GM19467 (cell line): ENCODE measurements around the gene OCLN.
"Not testable (repeated sequence)": the region's sequence is repeated elsewhere in the genome, so short reads cannot be mapped to it uniquely, and the experiment has no call there.

ENCODE experiments used
- ATAC-seq: cut with Tn5 transposase; IDR thresholded peaks from one replicate; pipeline ENCODE4 v1.9.1; 2021; ENCODE audit warnings: mild to moderate bottlenecking, moderate library complexity; ENCODE audit not compliant: unreplicated experiment

OCLN gene

DNA sequence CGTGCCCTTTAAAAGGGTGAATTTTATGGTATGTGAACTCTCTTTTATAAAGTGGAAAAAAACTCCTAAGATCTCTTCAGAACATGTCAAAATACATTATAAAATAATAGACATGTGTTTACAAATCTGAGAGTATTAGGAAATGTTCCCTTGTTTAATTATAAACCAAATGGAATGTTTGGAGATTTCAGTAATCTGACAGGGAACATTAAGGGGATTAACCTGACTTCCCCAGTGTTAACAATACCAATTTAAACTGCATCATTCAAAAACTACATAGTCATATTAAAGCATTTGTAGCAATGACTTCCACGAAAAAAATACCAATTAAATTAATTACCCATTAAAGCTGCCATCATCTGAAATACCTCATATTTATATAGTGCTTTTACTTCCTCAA lies 1.6 kb upstream of the OCLN start:
- no peak for ATAC-seq

GRCh38 chr5:69491838-69492390 lies 676 bp upstream of the OCLN start:
- no peak for ATAC-seq

- peak; percentile 45 for ATAC-seq
Observed at GRCh38 chr5:69492923-69493395, 369 bp downstream of the OCLN start.

DNA sequence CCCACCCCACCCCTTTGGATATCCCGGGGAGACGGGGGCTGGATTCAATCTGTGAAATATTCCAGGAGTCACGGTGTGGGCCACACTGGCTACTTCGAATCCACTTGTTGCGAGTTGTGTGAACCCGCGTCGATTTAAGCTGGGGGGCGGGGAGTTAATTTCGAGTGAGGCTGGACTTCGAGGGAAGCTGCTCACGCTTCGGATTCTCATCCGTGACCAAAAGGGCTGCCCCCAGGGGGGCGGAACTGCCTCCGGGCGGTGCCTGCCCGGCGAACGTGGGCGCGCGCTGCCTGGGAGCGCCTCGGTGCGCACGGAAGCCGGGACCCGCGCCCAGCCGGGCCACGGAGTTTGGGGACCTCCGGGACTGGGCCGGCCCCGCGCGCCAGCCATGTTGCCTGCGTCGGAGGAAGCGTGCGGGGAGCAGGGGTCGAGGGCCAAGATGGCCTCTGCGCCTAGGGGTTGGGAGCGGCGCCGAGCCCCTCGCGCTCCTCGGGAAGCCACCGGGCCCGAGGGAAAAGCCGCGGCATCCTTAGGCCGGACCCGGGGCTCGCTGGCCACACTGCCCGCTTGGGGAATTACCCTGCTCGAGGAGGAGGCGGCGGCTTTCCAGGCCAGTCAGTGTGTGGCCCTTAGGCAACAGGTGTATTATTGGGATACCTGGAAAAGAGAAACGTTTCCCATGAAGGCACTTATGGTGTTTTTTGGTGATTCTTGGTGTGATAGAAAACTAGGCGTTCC lies 975 bp downstream of the OCLN start:
- ATAC-seq: no peak

GRCh38 chr5:69494452-69494851 lies 1.9 kb downstream of the OCLN start:
- ATAC-seq: no peak

- ATAC-seq: no peak
Observed at GRCh38 chr5:69497006-69497520, 4.5 kb downstream of the OCLN start.

DNA sequence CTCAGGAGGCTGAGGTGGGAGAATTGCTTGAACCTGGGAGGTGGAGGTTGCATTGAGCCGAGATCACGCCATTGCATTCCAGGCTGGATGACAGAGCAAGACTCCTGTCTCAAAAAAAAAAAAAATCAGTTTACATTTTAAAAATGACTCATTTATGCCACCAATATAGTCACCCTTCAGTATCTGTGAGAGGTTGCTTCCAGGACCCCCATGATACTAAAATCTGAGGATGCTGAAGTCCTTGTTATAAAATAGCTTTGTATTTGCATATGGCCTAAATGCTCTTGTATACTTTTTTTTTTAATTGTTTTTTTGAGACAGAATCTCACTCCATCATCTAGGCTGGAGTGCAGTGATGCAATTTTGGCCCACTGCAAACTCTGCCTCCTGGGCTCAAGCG lies 5.8 kb downstream of the OCLN start:
- ATAC-seq: no peak

DNA sequence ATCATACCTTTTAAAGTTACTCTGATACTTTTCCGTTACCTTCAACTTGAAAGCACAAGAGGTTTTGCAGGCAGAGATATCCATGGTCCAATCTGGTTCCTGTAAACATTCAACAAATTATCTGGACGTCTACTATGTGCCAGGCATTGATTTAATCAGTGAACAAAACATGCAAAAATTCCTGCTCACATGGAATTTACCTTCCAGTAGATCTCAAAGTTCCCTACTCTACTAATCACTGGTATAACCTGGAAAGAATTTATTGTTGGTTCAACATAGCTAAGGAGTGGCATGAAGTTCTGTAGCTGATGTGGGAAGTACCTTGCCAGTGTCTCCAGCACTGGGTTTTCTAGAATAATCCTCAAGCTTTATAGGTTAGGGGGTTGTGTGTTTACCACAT lies 9.8 kb downstream of the OCLN start:
- no peak for ATAC-seq

- no peak for ATAC-seq
Observed at GRCh38 chr5:69502767-69503488, 10.3 kb downstream of the OCLN start.

GRCh38 chr5:69504036-69504435 lies 11.4 kb downstream of the OCLN start:
- ATAC-seq: no peak

DNA sequence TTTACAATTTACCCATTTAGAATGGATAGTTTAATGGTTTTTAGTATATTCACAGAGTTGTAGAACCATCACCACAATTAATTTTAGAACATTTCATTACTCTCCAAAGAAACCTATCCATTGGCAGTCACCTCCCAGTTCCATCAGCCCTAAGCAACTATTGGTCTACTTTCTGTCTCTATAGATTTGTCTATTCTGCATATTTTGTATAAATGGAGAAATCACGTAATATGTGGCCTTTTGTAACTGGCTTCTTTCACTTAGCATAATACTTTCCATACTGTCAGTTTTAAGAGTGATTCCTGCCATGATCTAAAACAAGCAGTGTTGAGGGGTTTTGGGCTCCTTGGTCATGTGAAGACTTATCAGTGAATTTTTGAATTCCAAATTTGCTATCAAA lies 12.7 kb downstream of the OCLN start:
- no peak for ATAC-seq

DNA sequence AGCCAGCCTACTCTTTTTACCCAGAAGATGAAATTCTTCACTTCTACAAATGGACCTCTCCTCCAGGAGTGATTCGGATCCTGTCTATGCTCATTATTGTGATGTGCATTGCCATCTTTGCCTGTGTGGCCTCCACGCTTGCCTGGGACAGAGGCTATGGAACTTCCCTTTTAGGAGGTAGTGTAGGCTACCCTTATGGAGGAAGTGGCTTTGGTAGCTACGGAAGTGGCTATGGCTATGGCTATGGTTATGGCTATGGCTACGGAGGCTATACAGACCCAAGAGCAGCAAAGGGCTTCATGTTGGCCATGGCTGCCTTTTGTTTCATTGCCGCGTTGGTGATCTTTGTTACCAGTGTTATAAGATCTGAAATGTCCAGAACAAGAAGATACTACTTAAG lies 16.6 kb downstream of the OCLN start:
- ATAC-seq: no peak

DNA sequence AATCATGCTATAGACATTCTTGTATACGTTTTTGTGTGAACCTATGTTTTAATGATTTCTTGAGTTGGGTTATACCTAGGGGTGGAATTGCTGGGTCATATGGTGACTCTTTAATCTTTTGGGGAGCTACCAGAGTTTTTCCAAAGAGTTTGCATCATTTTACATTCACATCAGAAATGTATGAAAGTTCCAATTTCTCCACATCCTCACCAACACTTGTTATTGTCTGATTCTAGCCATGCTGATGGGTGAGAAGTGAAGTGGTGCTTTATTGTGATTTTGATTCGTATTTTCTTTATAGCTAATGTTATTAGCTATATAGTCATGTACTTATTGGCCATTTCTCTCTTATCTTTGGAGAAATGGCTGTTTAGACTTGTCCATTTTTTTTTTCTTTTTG lies 18.1 kb downstream of the OCLN start:
- ATAC-seq: no peak

DNA sequence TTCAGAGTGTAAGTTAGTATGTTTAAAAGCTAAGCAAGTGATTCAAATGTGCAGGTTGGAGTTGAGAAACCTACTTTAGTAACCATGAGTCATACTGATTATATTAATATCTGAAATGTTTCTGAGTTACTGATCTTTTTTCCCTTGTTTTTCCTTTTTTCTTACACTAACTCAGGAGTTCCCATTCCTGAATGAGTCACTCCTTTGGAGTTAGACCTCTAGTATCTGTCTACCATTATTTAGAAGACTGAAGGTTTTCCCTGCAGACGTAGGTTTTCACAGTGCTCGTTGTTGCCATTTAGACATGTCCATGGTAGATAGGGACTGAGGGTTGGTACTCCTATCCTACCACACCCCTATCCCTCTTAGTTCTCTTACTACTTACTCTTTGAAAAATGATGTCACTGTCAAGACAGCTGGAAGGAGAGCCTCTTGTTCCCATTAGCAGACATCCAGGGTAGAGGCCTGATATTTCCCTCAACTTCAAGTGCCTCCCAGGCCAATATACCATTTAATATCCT lies 20.2 kb downstream of the OCLN start:
- no peak for ATAC-seq

GRCh38 chr5:69515570-69515969 lies 23.0 kb downstream of the OCLN start:
- not testable (repeated sequence) for ATAC-seq

GRCh38 chr5:69516769-69517168 lies 24.2 kb downstream of the OCLN start:
- ATAC-seq: no peak

- ATAC-seq: no peak
Observed at GRCh38 chr5:69517763-69518212, 25.2 kb downstream of the OCLN start.

DNA sequence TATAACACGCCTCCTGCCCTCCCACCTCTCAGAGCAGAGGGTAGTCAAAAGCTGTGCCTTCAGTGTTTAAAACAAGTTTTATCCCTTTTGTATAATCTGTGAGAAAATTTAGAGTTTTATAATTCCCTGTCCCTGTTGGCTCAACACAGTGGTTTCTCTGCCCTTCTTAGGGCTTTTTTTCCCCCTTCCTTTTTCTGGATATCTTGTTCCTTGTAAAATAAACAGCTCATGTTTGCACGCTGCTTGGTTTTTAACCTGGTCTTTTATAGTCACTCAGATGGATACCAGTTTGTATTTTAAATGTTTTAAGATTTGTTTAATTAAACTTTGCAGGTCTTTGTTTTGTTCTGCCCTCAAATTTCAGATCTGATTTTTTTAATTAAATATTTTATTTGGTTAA lies 26.7 kb downstream of the OCLN start:
- no peak for ATAC-seq

DNA sequence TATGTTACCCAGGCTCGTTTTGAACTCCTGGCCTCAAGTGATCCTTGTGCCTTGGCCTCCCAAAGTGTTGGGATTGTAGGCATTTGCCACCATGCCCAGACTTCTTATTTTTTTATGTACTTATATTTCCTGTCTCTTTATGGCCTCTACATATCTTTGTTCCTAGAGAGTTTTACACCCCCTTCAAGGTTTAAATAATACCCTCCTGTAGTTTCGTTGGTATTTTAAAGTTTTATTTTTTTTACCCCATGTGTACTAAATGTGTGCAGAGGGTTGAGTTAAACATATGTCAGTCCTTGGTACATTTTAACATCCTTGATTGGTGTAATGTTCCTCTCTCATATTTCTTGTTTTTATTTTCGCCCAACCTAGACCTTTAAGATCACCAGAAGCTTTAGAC lies 29.4 kb downstream of the OCLN start:
- ATAC-seq: no peak

DNA sequence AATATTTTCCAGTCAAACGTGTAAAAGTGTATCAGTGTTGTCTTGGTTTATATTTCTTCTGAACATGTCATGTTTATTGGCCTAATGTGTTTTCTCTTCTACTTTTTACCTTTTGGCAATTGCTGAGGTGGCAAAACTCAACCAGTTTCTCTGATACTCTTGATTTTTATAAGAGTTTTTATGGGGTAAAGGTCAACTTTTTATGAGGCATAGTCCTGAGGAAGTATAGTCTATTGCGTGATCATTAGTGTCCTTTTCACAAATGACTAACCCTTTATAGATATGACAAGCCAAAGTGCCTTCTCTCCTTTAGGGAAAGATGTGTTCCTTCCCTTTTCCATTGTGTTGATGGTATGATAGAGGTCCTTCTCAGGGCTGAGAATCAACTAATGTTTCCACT lies 32.9 kb downstream of the OCLN start:
- no peak for ATAC-seq

DNA sequence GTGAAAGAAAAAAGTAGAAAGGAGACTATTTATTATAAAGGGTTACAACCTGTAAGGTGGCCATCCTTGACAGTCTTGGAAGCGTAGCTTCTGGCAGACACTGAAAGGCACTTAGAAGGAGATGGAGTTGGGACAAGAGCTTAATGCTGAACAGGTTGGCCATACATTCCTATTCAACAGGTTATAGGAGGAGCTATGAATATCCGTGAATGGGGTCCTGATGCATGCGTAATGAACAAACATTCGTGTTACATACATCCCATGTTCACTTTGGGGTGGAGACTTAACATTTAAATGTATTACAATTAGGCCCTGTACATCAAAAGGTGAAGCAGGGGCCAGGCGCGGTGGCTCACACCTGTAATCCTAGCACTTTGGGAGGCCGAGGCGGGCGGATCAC lies 34.1 kb downstream of the OCLN start:
- no peak for ATAC-seq
